Esophagus squamous epithelium (tissue), 4 donors: ENCODE data around the gene RUSF1.

Source experiments
- CTCF ChIP-seq, 6 experiments: fragments of 450-650 bp in 4 of 6; fragments of 200-600 bp in 2 of 6; sonication (generic) in 2 of 6; IDR thresholded peaks; one replicate each; pipeline ENCODE4 v1.5.1; 2016 to 2019; ENCODE audit warnings: antibody characterized with exemption in 6 of 6, mild to moderate bottlenecking in 4 of 6, moderate library complexity in 4 of 6
- POLR2A ChIP-seq, 4 donors: fragments of 450-650 bp; IDR thresholded peaks; one replicate each; pipeline ENCODE4 v1.6.1; 2017; ENCODE audit warnings: antibody characterized with exemption in 4 of 4, mild to moderate bottlenecking in 4 of 4, moderate library complexity in 3 of 4

GRCh38 chr16:31477220-31478216 lies 30.7 kb downstream of the RUSF1 start:
- TF ChIP-seq POLR2A (IDR thresholded peaks at IDR 0.05) = no peak
- TF ChIP-seq CTCF (IDR thresholded peaks at IDR 0.05) = no peak
